HUDEP-2 (cell line): Measurements from ENCODE around the gene MCTP1.
"Not testable (repeated sequence)": the region's sequence is repeated elsewhere in the genome, so short reads cannot be mapped to it uniquely, and the experiment has no call there.

Experiments used
- DNase-seq, 76 experiments: peaks; one replicate each; lab custom pipeline; 2025; ENCODE audit not compliant: unreplicated experiment in 76 of 76; lab: John Stamatoyannopoulos, UW

The MCTP1 gene

DNA sequence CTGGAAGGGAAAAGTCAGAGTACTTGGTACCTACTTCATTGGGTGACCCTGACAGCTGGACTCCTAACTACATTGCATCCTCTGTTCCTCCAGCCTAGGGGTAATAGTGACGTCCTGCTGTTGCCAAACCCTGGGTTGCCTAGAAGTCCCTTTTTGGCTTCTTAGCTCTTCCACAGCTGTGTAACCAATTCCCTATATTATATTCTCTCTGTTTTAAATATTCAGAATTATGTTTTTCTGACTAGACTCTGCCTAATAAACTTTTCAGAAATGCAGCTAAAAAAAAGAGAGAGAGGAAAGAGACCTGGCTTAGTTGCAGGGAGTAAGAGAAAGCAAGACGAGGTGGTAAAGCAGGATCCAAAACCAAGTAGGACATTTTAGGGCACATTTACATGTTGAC is 28.4 kb downstream of the MCTP1 start:
- no peak for DNase-seq

DNA sequence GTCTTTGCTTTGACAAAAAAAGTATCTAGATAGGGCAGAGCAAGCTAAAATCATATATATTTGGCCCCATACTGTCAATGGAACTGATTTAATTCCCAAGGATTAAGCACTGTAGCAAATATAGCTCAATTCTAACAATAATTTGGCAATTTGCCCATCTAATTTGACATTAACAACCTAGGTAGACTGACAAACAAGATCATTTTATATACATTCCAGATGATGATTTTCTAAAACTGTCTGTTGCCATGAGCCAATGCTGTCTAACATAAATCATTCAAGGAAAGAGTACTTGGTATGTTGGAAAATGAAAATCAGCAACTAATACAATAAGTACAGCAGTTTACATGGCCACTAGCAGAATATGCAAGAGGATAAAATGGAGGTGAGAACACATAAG is 32.1 kb downstream of the MCTP1 start:
- no peak for DNase-seq

DNA sequence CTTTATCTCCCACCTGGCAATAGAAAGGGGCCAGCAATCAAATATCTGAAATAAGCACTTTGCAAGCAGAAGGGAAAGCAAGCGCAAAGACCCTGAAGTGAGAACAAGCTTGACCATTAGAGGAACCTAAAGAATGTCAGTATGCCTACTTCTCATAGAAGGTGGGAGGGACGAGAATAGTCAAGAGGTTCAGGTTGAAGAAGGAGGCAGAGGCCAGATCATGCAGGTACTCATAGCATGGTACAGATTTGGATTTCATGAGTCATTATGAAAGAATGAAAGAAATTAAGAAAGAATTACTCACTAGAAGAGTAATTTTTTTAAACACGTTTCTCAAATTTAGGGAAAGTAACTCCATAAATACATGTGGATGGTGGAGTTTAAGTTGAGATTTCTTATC is 33.7 kb downstream of the MCTP1 start:
- no peak for DNase-seq

DNA sequence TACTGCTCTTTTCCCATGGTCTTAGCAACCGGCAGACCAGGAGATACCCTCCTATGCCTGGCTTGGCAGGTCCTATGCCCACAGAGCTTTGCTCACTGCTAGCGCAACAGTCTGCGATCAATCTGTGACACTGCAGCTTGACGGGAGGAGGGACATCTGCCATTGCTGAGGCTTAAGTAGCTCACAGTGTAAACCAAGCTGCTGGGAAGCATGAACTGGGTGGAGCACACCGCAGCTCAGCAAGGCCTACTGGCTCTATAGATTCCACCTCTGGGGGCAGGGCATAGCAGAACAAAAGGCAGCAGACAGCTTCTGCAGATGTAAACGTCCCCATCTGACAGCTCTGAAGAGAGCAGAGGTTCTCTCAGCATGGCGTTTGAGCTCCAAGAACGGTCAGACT is 40.4 kb downstream of the MCTP1 start:
- DNase-seq: no peak

DNA sequence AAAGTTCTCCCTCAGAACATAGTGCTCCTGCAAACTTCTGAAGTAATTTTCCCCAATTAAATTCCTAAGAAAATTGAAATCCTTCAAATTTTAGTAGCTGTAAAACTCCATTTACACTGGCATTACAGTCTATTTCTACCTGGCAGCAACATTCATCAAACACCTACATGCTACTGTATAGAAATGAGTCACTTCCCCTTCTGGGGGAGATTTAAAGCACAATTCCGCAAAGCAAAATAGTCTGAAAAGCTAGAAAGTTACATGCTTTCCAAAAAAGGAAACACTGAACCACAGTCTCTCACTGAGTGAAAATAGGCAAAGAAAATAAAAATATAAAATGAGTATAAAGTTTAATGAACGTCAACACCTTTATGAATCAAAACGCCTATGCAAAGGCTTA is 43.3 kb downstream of the MCTP1 start:
- DNase-seq: no peak

DNA sequence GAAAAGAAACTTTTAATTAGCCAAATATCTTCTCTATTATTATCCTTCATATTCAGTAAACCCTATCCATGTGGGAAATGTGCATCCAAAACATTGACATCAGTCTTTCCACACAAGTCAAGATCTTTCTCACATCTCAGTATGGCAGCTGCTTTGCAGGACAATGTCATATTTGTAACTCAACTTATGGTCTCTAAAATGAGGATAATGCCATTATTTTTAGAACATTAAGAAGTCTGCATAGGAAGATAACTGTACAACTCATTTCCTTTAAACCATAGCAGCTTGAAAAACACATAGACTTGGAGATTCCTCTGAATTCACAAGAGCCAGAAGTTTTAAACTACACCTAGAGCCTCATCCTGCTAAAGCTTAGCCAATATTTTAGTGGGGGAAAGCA is 43.7 kb downstream of the MCTP1 start:
- no peak for DNase-seq

DNA sequence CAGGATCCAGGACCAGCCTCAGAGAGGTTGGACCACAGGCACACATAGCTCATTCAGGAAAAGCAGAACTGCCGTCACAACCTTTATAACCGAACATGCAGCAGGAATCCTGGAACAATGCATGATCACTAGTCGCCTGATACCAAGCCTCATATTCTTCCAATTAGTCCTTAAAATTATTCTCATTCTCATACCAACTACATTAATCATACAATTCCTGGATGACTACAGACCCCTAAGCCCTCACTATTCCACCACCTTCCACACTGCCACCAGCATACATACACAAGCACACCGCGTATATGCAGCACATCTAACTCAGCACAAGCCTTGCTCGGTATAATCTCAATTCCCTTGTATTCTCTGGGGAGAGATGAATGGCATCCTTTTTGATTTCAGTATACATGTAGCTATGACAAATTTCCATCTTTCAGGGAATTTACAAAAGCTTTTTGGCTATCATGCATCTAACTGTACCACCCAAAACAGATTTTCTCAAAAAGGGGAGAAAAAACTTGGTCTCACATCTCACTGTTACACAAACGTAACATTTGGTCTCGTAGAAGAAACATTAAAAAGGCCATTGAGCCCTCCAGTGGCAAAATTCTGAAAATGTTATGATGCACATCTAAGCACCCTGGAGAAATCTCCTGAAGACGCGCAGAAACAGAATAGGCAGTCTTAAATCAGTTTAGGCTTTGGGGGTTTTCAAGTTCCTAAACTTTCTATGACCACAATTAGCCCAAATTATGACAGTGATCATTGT is 46.2 kb downstream of the MCTP1 start:
- peak in 2 of 76 experiments; percentile 1 to 3 for DNase-seq

DNA sequence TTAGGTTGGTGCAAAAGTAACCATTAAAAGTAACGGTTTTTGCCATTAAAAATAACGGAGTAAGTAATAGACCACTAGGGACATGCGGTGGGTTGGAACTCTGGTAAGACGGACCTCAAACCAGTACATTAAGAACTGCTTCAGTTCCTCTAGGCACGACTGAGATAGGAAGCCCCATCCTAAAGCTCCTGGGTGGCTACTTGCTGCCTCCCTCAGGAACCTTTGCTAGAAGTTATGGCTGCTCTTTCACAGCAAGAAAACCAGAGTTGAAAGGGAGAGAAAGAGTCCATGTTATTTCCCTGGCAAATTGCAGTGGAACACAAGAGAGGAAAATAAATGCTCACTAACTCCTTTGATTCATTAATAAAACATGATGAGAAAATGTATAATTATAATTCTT is 47.6 kb downstream of the MCTP1 start:
- no peak for DNase-seq

DNA sequence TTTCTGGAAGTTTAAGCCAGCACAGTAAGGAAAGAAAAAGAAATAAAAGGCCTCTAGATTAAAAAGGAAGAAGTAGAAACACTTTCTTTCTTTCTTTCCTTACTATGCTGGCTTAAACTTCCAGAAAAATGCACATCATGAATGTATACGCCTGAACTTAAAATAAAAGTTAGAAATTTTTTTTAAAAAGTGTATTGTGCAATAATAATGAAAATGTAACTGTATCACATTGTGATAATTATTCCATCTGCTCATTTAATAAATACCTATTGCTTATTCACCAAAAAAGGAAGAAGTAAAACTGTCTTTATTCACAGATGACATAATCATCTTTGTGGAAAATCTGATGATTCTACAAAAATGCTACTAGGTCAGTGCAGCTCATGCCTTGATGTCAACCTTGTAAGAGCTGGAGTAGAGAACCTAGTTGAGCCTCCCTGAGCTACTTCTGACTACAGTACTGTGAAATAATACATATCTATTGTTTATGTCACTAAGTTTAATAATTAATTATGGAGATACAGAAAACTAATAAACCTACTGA is 49.4 kb downstream of the MCTP1 start:
- DNase-seq: no peak

DNA sequence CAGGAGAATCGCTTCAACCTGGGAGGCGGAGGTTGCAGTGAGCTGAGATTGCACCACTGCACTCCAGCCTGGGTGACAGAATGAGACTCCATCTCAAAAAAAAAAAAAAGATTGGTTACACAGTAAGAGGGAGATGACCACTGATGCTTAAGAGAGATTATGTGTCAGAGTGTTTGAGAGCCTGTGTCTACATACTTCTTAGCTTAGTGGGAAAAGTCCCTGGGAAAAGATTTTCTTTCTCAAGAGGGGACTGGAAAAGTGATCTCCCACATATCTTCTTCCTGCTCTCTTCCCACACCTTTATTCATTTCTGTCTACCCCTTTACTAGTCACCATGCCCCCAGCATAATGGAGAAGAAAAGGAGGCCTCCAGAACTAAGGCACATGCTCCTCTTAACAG is 55.2 kb downstream of the MCTP1 start:
- DNase-seq: no peak

DNA sequence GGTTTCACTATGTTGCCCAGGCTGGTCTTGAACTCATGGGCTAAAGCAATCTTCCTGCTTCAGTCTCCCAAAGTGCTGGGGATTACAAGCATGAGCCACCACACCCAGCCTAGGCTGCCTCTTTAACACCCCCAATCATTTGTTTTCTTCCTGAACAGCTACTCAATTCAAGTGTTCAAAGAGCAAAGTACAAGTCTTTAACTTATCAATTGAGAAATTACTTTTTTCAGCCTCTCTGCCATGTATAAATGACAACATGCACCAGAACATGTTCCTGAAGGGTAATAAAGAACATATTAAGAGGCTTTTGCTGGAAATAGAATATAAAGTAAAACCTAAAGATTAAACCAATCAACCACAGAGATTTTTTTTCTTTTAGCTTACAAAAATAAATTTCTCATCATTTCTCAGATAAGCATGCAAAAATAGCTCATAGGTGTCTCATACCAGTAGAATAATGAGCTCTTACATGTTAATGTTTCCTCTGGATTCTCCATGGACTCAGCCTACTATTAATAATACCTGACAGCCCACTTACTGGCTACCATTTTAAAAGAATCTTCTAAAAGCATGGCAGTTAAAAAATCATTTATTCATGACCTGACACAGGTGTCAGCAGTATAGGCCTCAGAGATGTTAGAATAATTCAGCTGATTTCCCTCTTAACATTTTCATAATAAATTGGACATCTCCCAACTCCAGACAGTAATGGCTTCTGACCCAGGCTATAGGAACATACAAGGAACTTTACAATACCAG is 60.0 kb downstream of the MCTP1 start:
- no peak for DNase-seq

DNA sequence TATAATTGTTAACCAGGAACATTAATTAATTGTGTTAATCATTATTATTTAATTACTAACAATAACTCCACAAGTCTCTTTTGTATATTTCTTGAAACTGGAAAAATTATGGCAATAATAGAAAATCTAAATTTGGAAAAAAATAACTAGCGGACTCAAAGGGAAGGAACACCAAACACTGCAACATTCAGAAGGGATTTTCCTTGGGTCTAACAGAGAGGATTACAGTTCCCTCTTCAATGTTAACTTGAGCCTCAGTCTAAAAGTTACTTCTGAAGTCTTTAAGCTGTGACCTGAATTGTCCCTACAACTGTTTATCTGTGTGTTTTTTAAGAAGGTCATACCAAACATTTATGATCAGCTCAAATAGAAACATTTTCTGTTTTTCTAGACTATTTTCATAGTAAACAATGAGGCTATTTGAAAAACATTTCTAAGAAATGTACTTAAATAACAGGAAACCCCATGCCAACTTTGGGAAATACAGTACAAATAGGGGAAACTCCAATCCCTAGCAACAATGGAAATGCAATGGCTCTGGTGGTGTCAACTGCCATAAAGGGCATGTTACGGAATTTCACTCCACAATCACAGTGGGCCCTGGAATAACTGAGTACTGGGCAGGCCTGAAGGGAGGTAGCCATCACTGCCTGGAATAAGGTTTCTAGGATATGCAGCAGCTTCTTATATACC is 61.2 kb downstream of the MCTP1 start:
- no peak for DNase-seq

DNA sequence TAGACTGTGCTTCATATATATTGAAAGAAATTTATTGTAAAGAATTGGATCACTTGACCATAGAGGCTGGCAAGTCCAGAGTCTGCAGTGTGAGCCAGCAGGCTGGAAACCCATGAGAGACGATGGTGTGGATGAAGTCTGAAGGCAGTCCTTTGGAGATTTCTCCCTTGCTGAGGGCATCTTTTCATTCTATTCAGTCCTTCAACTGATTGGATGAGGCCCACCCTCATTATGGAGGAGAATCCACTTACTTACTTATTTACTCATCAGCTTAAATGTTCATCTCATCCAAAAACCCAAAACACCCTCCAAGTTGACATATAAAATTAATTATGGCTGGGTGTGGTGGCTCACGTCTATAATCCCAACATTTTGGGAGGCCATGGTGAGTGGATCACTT is 62.1 kb downstream of the MCTP1 start:
- DNase-seq: no peak

DNA sequence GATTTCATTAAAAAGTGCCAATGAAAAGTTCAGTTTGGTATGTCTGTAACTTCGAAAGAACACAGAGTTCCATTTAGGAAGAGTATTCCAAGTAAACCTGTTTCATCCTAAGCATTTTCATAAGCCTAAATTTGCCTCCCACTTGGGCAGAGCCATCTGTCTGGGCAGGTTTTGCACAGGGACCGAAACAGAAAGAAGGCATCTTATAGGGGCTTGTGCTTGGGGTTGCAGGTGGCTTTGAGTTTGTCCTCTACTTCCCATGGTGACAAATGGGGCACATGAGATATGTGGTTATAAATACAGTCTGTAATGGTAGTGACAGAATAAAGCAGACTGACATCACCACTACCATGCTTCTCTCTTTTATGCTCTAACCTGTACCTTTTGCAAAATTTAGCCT is 63.7 kb downstream of the MCTP1 start:
- no peak for DNase-seq

DNA sequence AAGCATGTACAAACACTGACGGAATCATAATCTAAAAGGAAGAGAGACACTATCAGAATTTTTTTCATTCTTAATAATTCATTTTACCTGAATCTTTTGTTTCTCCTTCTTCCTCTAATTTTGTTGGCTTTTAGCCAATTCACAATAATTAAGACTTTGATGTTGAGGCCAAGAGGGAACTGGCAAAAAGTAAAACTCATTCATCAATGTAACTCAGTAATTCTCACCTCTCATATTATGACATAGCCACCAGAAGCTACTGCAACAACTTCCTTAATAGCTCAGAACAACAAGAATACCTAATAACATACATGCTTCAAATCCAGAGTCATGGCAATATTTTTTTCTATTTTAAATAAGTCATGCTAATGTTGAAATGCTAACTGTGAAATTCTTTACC is 64.5 kb downstream of the MCTP1 start:
- no peak for DNase-seq

DNA sequence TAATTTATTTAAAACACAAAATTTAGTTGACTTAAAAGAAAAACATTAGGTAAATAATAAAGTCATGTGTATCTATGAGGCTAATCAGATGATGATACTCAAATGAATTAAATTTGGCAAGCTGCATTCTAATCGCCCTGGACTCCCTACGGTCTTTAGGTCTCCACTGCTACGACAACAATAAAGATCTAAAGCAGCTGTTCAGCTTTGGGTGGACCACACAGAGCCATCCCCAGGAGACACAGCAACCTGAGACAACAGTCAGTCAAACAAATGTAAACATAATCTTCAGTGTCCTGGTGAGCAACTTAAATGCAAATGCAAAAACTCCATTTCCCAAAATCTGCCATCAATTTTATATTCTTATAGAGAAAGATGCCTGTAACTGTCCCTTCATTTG is 65.5 kb downstream of the MCTP1 start:
- DNase-seq: no peak

DNA sequence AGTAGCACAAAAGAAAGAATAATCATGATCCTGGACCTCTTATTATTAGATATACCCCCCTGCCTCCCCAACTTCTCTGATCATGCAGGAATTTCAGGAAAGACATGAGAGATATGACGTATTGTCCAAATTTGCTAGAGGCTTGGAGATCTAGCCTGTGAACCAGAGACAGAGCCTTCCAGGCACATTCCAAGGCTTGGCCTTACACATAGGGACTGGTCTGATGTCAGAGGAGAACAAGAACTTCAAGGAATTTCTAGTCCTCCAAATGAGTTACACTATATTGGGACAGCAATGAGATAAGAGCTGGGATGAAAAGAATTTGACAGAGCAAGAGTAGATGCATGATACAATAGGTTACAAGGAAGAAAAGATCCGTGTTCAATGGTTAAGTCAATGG is 67.0 kb downstream of the MCTP1 start:
- DNase-seq: no peak

DNA sequence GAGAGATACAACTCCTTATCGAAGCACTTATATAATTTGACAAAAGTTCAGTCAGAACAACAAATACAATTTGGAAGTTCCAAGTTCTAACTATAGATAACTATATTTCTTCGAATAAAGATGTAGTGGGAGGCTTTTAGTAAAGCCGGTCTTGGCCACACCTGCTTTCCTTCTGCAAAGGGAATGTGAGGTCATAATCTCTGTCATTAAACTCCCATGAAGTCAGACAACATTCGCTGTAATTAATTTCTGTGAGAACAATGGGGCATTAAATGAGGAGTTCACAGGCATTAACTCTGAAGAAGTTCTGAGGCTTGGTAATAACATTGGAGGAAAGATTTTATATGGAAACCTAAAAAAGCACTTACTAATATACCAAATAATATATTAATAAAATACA is 67.5 kb downstream of the MCTP1 start:
- no peak for DNase-seq

DNA sequence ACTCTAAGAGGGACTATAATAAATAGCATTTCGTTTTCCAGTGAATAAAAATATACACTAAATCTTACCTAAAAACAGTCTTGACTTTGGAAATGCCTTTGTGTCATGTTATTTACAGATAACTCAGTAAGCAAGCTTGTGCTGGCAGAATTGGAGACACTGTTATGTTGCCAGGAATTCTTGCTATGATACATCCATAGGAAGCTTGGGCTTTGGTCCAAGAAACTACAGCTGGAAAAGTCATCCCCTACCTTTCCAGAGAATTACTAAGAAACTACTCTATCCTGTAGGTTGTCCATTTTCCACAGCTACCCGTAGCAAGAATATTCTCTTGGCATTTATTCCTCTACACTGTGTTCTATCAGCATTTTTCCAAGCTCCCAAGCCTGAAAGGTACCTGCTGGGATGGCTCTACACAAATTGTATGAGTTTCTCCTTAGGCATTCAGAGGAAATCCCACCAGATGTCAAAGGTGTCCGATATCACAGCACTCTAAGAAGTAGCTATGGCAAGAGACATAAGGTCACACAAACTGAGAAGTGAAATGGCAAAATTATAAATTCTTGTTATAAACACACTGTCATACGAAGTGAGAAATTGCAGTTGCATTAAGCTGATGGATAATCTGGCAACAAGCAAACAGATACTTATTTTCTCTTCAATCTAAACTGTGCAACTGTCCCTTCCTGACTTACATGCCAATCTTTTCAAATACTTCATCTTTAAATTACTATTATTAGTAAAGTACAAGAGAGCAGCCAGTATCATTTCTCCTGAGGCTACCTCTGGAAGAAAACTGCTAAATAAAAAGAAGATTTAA is 68.5 kb downstream of the MCTP1 start:
- DNase-seq: no peak

DNA sequence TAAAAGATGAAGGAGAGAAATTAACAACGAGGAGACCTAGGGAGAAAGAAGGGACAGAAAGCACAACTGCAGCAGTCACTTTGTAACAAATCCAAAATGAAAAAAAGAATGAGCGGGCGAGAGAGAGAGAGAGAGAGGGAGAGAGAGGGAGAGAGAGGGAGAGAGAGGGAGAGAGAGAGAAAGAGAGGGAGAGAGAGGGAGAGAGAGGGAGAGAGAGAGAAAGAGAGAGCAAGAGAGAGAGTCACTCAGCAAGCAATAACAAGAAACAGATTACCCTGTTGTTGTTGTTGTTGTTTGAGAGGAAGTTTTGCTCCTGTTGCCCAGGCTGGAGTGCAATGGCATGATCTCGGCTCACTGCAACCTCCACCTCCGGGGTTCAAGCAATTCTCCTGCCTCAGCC is 77.1 kb downstream of the MCTP1 start:
- not testable (repeated sequence) for DNase-seq

DNA sequence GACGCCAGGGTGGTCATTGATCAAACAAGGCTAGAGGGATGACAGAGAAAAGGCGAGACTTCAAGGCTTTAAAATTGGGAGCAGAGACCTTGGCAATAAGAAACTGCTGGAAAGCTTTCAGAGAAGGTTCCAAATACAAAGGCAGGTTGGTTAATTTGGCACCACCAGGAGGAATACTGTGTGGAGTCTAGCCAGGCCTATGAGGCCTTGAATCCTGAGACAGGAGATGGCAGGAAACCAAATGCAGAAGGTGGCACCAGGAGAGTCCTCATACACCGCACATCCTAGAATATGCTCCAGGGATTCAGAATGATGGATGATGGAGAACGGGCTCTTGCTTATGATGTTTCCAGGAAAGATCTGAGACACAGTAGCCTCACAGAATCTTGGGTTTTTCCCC is 90.0 kb downstream of the MCTP1 start:
- DNase-seq: no peak
